GM13977 (cell line): Measurements from ENCODE around the gene GPR148.
A peak's percentile ranks its signal among the peaks of the same experiment; 100 is the strongest.

Source experiments
- DNase-seq: peaks from one replicate; pipeline ENCODE4 v3.0.0; 2012; ENCODE audit warnings: low spot score
- in situ Hi-C: fragments of 300-500 bp; cut with MboI; formaldehyde crosslinking; loops from one replicate; pipeline ENCODE4 v1.12.0; 2022; ENCODE audit warnings: low sequenced_read_pairs, low pct_unique_long_range_greater_than_20kb, mixed read lengths, inconsistent platforms; ENCODE audit not compliant: unreplicated experiment
- TF ChIP-seq, protein P1 (sequence below): IDR thresholded peaks from 2 replicates; pipeline ENCODE4 v1.5.1; 2012; ENCODE audit warnings: mild to moderate bottlenecking, control low read depth; ENCODE audit not compliant: insufficient read depth; ENCODE audit errors: extremely low read depth, missing control alignments

The GPR148 gene

DNA sequence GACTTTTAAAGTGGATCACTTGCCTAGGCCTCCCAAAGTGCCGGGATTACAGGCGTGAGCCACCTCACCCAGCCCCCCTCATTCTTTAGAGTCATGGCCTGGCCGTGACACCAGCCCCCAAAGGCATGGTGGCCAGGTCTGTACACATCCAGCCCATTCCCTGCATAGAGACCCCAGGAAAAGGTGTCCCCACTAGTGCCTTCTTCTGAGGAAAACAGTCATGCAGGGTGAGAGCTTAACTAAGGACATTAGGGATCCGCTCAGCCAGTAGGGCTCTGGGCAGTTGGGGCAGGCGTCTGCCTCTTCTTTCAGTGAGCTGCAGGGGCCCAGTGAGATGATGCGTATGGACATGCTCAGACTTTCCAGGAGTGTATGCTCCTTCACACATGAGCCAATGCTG, 20.8 kb downstream of the GPR148 start:
- no peak for DNase-seq
- in situ Hi-C loops: no loop called here
- TF ChIP-seq, protein P1, sequence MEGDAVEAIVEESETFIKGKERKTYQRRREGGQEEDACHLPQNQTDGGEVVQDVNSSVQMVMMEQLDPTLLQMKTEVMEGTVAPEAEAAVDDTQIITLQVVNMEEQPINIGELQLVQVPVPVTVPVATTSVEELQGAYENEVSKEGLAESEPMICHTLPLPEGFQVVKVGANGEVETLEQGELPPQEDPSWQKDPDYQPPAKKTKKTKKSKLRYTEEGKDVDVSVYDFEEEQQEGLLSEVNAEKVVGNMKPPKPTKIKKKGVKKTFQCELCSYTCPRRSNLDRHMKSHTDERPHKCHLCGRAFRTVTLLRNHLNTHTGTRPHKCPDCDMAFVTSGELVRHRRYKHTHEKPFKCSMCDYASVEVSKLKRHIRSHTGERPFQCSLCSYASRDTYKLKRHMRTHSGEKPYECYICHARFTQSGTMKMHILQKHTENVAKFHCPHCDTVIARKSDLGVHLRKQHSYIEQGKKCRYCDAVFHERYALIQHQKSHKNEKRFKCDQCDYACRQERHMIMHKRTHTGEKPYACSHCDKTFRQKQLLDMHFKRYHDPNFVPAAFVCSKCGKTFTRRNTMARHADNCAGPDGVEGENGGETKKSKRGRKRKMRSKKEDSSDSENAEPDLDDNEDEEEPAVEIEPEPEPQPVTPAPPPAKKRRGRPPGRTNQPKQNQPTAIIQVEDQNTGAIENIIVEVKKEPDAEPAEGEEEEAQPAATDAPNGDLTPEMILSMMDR: no peak

DNA sequence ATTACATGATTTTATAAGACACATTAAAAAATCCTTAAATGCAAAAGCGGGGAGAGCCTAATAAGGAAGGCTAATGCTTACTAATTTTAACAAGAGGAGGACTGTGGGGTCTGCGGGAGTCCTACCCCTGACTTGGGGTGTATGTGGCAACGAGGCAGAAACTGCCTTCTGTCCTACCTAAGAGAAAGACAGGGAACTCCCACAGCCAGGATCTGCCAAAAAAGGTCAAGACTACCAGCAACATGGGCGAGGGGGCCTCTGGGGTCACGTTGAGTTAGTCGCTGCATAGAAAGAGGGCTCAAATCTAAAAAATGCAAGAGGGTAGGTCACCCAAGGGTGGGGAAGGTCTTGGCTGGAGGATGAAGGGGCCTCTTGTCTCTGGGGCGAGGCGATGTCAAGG, 25.9 kb downstream of the GPR148 start:
- DNase-seq: no peak
- in situ Hi-C loops: no loop called here
- TF ChIP-seq, protein P1: no peak

DNA sequence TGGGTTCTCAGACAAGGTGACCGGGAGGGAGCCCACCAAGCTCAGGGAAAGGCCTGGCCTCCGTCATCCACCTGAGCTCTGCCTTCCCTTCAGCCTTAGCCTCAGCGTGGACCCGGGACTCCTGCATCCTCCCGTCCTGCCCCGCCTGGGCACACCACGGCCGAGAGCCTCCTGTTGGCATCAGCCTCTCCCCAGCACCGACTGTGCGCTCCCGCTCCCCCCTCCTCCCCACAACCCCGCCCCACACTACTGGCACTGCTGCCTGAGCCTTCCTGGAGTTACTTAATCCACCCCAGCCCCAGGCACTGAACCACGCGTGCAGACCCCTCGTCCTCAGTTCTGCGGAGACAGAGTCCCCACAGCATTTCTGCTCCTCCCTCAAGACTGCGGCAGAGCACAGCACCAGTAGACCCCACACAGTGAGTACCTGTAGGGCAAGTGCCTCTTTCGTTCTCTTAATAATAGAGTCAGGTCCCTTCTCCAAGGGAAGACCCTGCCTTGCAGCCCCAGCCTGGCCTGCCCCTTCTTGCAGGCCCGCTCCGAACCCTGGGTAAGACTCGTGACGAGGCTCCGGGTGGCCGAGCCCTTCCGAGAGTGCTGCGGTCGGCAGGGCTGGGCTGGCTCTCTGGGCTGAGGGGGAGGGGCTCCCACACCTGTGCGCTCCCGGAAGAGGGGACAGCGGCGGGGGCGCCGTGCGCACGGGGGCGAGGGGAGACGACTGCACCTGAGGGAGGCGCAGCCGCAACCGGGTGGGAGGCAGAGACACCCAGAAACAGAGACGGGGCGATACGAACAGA, 26.6 kb downstream of the GPR148 start, which contains the start of gene AMER3:
Gene AMER3, plus strand, starts transcription at position 285 of the 797 bp plus-strand sequence. CDS start 6,533 bp downstream, outside the sequence.
- in situ Hi-C loops: no loop called here
- no peak for DNase-seq
- TF ChIP-seq, protein P1: no peak

GRCh38 chr2:130756053-130756873, 27.4 kb downstream of the GPR148 start:
- in situ Hi-C loops: no loop called here
- peak; percentile 80 for DNase-seq
- TF ChIP-seq, protein P1: no peak

- no peak for DNase-seq
- TF ChIP-seq, protein P1: no peak
- in situ Hi-C loops: no loop called here
Measured at GRCh38 chr2:130756874-130757668, 28.2 kb downstream of the GPR148 start.
